Subcutaneous abdominal adipose tissue (tissue), 5 donors: Measurements from ENCODE around the gene BFAR.
"Not testable (repeated sequence)": the region's sequence is repeated elsewhere in the genome, so short reads cannot be mapped to it uniquely, and the experiment has no call there.

ENCODE experiments used
- H3K27ac ChIP-seq: one replicate; pipeline ENCODE4 v1.7.0; 2013; ENCODE audit warnings: low read depth, mild to moderate bottlenecking, inconsistent platforms, low read length, moderate library complexity
- H3K27me3 ChIP-seq, 5 donors: one replicate each; pipeline ENCODE4 v1.7.0; 2013; ENCODE audit warnings: low read length in 5 of 5, inconsistent platforms in 1 of 5; ENCODE audit not compliant: control insufficient read depth in 5 of 5, insufficient read depth in 4 of 5
- H3K36me3 ChIP-seq, 5 donors: one replicate each; pipeline ENCODE4 v1.7.0; 2013; ENCODE audit warnings: low read length in 5 of 5; ENCODE audit not compliant: control insufficient read depth in 5 of 5, insufficient read depth in 5 of 5
- H3K4me1 ChIP-seq, 5 donors: one replicate each; pipeline ENCODE4 v1.7.0; 2013; ENCODE audit warnings: low read length in 5 of 5, mild to moderate bottlenecking in 3 of 5, moderate library complexity in 1 of 5; ENCODE audit not compliant: control insufficient read depth in 5 of 5, insufficient read depth in 5 of 5
- H3K4me3 ChIP-seq, 5 donors: one replicate each; pipeline ENCODE4 v1.7.0; 2013; ENCODE audit warnings: low read length in 5 of 5, low read depth in 1 of 5
- H3K9ac ChIP-seq, 5 donors: one replicate each; pipeline ENCODE4 v1.7.0; 2013; ENCODE audit warnings: low read length in 5 of 5, mild to moderate bottlenecking in 4 of 5, moderate library complexity in 3 of 5
- H3K9me3 ChIP-seq, 5 donors: one replicate each; pipeline ENCODE4 v1.7.0; 2013; ENCODE audit warnings: low read length in 5 of 5; ENCODE audit not compliant: control insufficient read depth in 5 of 5
- donor health status: healthy.
- donor health status: healthy.
- donor health status: healthy.
- donor health status: healthy.
- donor health status: healthy.

Gene BFAR

DNA sequence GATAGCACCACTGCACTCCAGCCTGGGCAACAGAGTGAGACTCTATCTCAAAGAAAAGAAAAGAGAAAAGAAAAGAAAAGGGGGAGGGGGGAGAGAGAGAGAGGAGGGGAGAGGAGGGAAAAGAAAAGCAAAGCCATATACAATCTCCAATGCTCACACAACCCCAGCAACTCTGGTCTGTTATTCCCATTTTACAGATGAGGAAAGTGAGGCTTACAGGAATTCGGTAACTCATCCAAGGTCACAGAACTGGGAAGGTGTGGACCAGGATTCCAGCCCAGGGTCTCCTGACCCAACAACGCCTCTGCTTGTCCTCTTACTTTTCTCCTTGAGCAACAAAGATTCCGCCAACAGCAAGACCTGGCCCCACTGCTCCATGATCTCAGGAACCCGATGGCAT, 48.4 kb downstream of the BFAR start:
- H3K4me1 ChIP-seq = no peaks in the 10 kb centered on the region
- H3K9me3 ChIP-seq = no peaks in the 10 kb centered on the region
- H3K4me3 ChIP-seq = no peak overlapping the region
- H3K27me3 ChIP-seq = peaks cover 0 to 3% (median 0%) of the 10 kb centered on the region in 5 donors
- H3K27ac ChIP-seq = no peak overlapping the region
- no peaks in the 10 kb centered on the region for H3K36me3 ChIP-seq
- H3K9ac ChIP-seq = no peak overlapping the region

DNA sequence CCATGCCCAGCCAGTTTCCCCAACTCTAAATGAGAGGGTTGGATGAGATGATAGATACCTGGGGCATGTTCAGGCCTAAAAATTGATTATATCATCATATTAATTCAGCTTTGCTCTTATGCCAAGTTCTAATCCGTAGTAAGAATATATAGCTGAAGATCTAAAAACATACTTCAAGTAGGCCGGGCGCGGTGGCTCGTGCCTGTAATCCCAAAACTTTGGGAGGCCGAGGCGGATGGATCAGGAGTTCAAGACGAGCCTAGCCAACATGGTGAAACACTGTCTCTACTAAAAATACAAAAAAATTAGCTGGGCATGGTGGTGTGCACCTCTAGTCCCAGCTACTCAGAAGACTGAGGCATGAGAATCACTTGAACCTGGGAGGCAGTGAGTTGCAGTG, 49.4 kb downstream of the BFAR start:
- Histone ChIP-seq H3K4me1 (no peaks in the 10 kb centered on the region), H3K27ac (no peak overlapping the region), H3K4me3 (no peak overlapping the region), H3K27me3 (peaks cover 0 to 3% (median 0%) of the 10 kb centered on the region in 5 donors), H3K9me3 (no peaks in the 10 kb centered on the region), H3K36me3 (no peaks in the 10 kb centered on the region), H3K9ac (no peak overlapping the region)

DNA sequence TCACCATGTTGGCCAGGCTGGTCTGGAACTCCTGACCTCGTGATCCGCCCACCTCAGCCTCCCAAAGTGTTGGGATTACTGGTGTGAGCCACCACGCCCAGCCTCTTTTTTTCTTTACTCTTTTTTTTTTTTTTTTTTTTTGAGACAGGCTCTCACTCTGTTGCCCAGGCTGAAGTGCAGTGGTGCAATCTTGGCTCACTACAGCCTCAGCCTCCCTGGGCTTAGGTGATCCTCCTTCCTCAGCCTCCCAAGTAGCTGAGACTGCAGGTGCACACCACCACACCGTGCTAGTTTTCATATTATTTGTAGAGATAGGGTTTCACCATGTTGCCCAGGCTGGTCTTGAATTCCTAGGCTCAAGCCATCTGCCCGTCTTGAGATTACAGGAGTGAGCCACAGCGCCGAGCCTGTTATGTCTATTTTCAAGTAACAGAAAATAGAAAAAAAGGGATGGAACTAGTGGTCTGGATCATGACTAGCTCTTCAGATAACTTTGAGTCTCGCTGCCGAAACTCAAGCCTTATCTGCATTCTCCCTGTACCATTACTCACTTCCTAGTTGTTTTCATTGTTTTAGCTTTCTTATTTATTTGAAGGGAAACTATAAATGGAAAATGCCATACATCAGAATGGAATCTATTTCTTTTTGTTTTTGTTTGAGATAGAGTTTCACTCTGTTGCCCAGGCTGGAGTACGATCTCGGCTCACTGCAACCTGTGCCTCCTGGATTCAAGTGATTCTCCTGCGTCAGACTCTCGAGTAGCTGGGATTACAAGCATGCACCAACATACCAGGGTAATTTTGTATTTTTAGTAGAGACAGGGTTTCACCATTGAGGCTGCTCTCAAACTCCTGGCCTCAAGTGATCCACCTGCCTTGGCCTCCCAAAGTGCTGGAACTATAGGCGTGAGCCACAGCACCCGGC, 53.4 kb downstream of the BFAR start:
- H3K4me1 ChIP-seq, H3K9ac ChIP-seq, H3K36me3 ChIP-seq, H3K4me3 ChIP-seq, H3K27me3 ChIP-seq, H3K9me3 ChIP-seq, H3K27ac ChIP-seq: not testable (repeated sequence)

DNA sequence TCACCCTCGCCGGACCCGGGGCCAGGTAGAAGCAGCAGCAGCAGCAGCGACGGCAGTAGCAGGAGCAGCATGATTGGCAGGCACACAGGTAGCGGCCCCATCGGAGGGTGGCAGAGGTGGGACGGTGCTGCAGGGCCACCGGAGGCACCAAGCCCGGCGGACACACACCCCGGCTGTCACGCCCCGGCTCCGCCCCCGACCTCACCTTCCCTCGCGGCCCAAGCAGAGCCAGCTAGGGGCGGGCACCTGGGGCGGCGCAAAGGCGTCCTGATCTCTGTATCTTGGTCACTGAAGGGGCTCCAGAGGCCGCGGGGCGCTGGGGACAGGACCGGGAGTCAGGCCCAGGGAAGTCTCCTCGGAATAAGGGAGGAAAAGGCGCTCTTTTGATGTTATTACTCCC, 61.4 kb downstream of the BFAR start, which contains the start of gene PLA2G10:
Gene PLA2G10, minus strand, starts transcription at position 180 of the 400 bp plus-strand sequence. Its CDS starts 79 bp downstream, at position 101.
- not testable (repeated sequence) for H3K4me3 ChIP-seq, H3K4me1 ChIP-seq, H3K9ac ChIP-seq

DNA sequence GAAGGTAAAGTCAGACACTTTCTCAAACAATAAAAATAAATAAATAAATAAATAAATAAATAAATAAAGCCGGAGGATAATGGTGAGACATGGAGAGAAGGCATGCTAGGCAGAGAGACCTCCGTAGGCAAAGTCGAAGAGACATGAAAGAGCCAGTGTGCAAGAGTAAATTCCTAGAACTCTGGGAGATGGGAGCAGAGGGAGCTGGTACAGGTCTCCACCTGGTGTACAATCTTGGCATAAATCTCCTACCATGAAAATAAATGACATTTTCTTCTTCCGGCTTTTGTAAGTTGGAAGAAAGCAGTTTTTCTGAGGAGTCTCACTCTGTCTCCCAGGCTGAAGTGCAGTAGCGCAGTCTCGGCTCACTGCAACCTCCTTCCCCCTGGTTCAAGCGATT, 69.1 kb downstream of the BFAR start:
- H3K9ac ChIP-seq, H3K27me3 ChIP-seq, H3K4me1 ChIP-seq: not testable (repeated sequence)

More for the DNA sequence above, 61.4 kb downstream of the BFAR start, which contains the start of gene PLA2G10:
- H3K27me3 ChIP-seq, H3K27ac ChIP-seq, H3K36me3 ChIP-seq, H3K9me3 ChIP-seq: not testable (repeated sequence)

DNA sequence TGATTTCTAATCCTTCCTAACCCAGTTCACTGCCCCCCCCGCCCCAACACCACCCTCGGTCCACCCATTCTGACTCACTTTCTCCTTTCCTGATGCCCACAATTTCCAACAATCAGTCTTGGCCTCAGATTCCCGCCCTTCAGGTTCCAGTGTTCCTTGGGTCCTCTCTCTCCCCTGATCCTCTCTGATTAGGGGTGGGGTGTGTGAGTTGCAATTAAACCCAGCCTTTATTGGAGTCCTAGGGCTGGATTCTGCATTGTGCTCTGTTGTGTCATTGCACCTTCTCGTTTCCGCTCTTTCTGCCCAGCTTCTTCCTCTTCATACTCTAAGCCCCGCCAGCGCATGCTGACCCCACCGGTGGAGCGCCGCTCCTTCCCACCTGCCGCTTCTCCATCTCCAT, 69.9 kb downstream of the BFAR start:
- not testable (repeated sequence) for H3K4me3 ChIP-seq, H3K9me3 ChIP-seq, H3K4me1 ChIP-seq, H3K9ac ChIP-seq, H3K27ac ChIP-seq, H3K27me3 ChIP-seq, H3K36me3 ChIP-seq

More for the DNA sequence above, 69.1 kb downstream of the BFAR start:
- not testable (repeated sequence) for H3K9me3 ChIP-seq, H3K4me3 ChIP-seq, H3K36me3 ChIP-seq, H3K27ac ChIP-seq

DNA sequence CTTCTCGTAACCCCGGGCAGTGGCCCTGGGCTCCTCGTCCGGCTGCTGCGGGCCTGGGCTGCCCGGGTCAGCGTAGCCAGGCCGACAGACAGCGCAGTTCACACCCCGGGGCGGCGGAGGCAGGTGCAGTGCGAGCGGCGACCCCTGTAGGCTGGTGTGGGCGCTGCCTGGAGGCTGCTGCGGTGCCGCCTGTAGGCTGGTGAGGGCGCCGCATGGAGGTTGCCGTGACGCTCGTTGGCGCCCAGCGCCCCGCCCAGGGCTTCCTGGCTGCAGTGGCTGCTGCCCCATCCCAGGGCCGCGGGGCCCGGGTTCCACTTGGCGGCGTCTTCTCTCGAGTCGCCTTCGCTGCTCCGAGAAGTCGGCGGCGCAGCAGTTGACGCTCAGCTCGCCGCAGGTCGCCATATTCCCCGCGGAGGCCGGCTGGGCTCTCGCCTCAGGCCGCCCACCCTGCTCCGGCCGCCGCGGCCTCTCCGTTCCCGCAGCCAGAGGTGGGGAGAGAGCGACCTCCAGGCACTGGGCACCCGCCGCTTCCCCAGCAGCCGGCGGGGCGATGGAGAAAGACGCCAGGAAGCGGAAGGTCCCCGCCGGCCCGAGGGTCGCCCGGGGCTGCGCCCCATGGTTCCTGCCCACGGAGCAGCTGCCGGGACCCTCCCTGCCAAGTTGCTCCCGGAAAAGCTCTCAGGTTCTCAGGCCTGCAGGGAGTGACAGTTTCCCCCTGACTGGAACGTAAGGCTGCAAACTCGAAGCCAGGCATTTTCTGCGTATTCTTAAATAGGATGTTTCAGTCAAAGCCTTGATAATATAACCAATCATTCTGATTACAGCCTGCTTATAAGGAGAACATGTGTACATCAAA, 70.6 kb downstream of the BFAR start, which contains the start of gene NPIPA3:
Gene NPIPA3, plus strand, starts transcription at position 256 of the 856 bp plus-strand sequence. CDS start 5,533 bp downstream, outside the sequence.
- not testable (repeated sequence) for H3K4me1 ChIP-seq, H3K27me3 ChIP-seq, H3K9me3 ChIP-seq, H3K4me3 ChIP-seq, H3K9ac ChIP-seq, H3K36me3 ChIP-seq, H3K27ac ChIP-seq
